Endometrium (tissue), 2 donors: ENCODE data around the gene LRP2.
A peak's percentile ranks its signal among the peaks of the same experiment; 100 is the strongest.

Experiments used
- FAIRE-seq: peaks from 2 replicates; lab custom pipeline; 2012; peaks lifted over from hg19 to GRCh38; lab: Jason Lieb, UNC
- donor health status: control.
- donor health status: control.

Gene LRP2

GRCh38 chr2:169240405-169240804 lies 121.9 kb downstream of the LRP2 start:
- no peak for FAIRE-seq

- FAIRE-seq: no peak
Measured at GRCh38 chr2:169237939-169238338, 124.4 kb downstream of the LRP2 start.

GRCh38 chr2:169237286-169237685 lies 125.0 kb downstream of the LRP2 start:
- no peak for FAIRE-seq

GRCh38 chr2:169232551-169233154 lies 129.7 kb downstream of the LRP2 start:
- FAIRE-seq: no peak

- FAIRE-seq: no peak
Measured at GRCh38 chr2:169230204-169230603, 132.1 kb downstream of the LRP2 start.

- no peak for FAIRE-seq
Measured at GRCh38 chr2:169229590-169229989, 132.7 kb downstream of the LRP2 start.

GRCh38 chr2:169225906-169226305 lies 136.4 kb downstream of the LRP2 start:
- FAIRE-seq: no peak

- FAIRE-seq: no peak
Measured at GRCh38 chr2:169225233-169225750, 137.0 kb downstream of the LRP2 start.

GRCh38 chr2:169222665-169223064 lies 139.7 kb downstream of the LRP2 start:
- no peak for FAIRE-seq

- FAIRE-seq: peak; percentile 33
Measured at GRCh38 chr2:169221745-169222369, 140.5 kb downstream of the LRP2 start.

GRCh38 chr2:169210917-169211316 lies 151.4 kb downstream of the LRP2 start:
- no peak for FAIRE-seq

- no peak for FAIRE-seq
Measured at GRCh38 chr2:169208026-169208425, 154.3 kb downstream of the LRP2 start.

- FAIRE-seq: no peak
Measured at GRCh38 chr2:169205176-169205575, 157.2 kb downstream of the LRP2 start.

GRCh38 chr2:169203952-169204351 lies 158.4 kb downstream of the LRP2 start:
- no peak for FAIRE-seq

GRCh38 chr2:169200756-169201155 lies 161.6 kb downstream of the LRP2 start:
- no peak for FAIRE-seq

GRCh38 chr2:169193618-169194017 lies 168.7 kb downstream of the LRP2 start:
- FAIRE-seq: no peak

- no peak for FAIRE-seq
Measured at GRCh38 chr2:169190197-169190775, 172.0 kb downstream of the LRP2 start.

GRCh38 chr2:169189132-169189531 lies 173.2 kb downstream of the LRP2 start:
- FAIRE-seq: no peak

- no peak for FAIRE-seq
Measured at GRCh38 chr2:169185711-169186110, 176.6 kb downstream of the LRP2 start.

GRCh38 chr2:169184074-169184473 lies 178.3 kb downstream of the LRP2 start:
- FAIRE-seq: no peak

GRCh38 chr2:169182573-169182972 lies 179.8 kb downstream of the LRP2 start:
- FAIRE-seq: no peak

- no peak for FAIRE-seq
Measured at GRCh38 chr2:169178804-169179390, 183.4 kb downstream of the LRP2 start.

- FAIRE-seq: no peak
Measured at GRCh38 chr2:169178364-169178763, 184.0 kb downstream of the LRP2 start.
